Measurements from ENCODE around the gene ENPP5. TPM values are rescaled to one million over a fixed set of nuclear protein-coding genes. Genes with fewer than 3 reads are reported as not detected.

ENPP5 gene
- total and polyA plus RNA-seq, 10 of the 15 experiments (the other 5 are each of a cell fraction or from before 2014, with no cell fraction given) = 0.05 to 0.07 TPM; not detected in 8

- Histone ChIP-seq H2AFZ (ENCODE audit: control insufficient read depth, low read depth, low read length) (no peak overlapping the region), H3K36me3 (ENCODE audit: control insufficient read depth in 2 of 2, insufficient read depth in 2 of 2, low read length in 1 of 2) (no peaks in the 10 kb centered on the region), H3K79me2 (ENCODE audit: control insufficient read depth, insufficient read depth, low read length) (no peaks in the 10 kb centered on the region), H3K4me3 (no peak overlapping the region), H3K4me2 (ENCODE audit: control insufficient read depth, insufficient read depth) (no peak overlapping the region), H3K9ac (ENCODE audit: control insufficient read depth, insufficient read depth, low read length) (no peak overlapping the region), H4K20me1 (ENCODE audit: control insufficient read depth, insufficient read depth) (no peaks in the 10 kb centered on the region), H3K27ac (ENCODE audit: control insufficient read depth, insufficient read depth) (no peak overlapping the region), H3K27me3 (replicated peaks in 1 of 2; ENCODE audit: control insufficient read depth in 2 of 2, insufficient read depth in 2 of 2, low read length in 1 of 2) (no peaks in the 10 kb centered on the region; a peak in 1 of 4 replicates), H3K4me1 (ENCODE audit: control insufficient read depth, insufficient read depth, low read length) (no peaks in the 10 kb centered on the region), H3K9me3 (replicated peaks; ENCODE audit: control insufficient read depth, insufficient read depth, low read length) (peaks cover 3% of the 10 kb centered on the region; the same call in 2 of the 3 replicates)
- DNase-seq (ENCODE audit: low read depth, low spot score) (no peak), FAIRE-seq (no peak), ATAC-seq (no peak)
- TF ChIP-seq KDM1A (IDR thresholded peaks at IDR 0.05; ENCODE audit: borderline replicate concordance) (no peak), MYC (IDR thresholded peaks at IDR 0.05; ENCODE audit: insufficient read depth, insufficient read length, insufficient replicate concordance, low read length, severe bottlenecking) (no peak), BCLAF1 (IDR thresholded peaks at IDR 0.05) (no peak), NBN (IDR thresholded peaks at IDR 0.05) (no peak), ZNF24 (IDR thresholded peaks at IDR 0.05) (no peak), IKZF1 (conservative IDR thresholded peaks at IDR 0.05) (no peak), TAF1 (IDR thresholded peaks at IDR 0.05; ENCODE audit: borderline replicate concordance, low read depth, low read length) (no peak), SRF (IDR thresholded peaks at IDR 0.05; ENCODE audit: low read depth in 2 of 2, low read length in 2 of 2) (no peak), MLLT1 (IDR thresholded peaks at IDR 0.05) (no peak), RFX5 (IDR thresholded peaks at IDR 0.05; ENCODE audit: low read depth, low read length) (no peak), CHD4 (IDR thresholded peaks at IDR 0.05) (no peak), SIN3A (IDR thresholded peaks at IDR 0.05; ENCODE audit: low read depth, low read length) (no peak), CHD2 (IDR thresholded peaks at IDR 0.05; ENCODE audit: borderline replicate concordance, low read depth, low read length) (no peak)
- ChIA-PET CTCF (interaction anchor here (1.5 kb wide), 1 partner anchor 10 kb away, joined by 5 read pairs; no protein-coding TSS in a partner anchor), SMC1A (ENCODE audit: uncharacterized antibody, unreplicated experiment) (no interaction called here), POLR2A (no interaction called here), RAD21 (ENCODE audit: unreplicated experiment) (no interaction called here)
- no TSS peak for BruUV-seq (replicated peaks)
- intact Hi-C loops (cut with micrococcal nuclease; ENCODE audit: unreplicated experiment) (no loop called here), in situ Hi-C loops (cut with MboI) (no loop called here)
- WGBS (ENCODE audit: insufficient coverage, insufficient replicate concordance, low lambda C conversion rate, missing lambda C conversion rate) = 25% methylated on average over 5 of the region's 5 CpGs
Measured at GRCh38 chr6:46210294-46210693, 39.5 kb upstream of the ENPP5 start.
